Lung (tissue), 13 donors: ENCODE measurements around the gene FCAR. TPM values are rescaled to one million over a fixed set of nuclear protein-coding genes. Genes with fewer than 3 reads are reported as not detected.
"Not testable (repeated sequence)": the region's sequence is repeated elsewhere in the genome, so short reads cannot be mapped to it uniquely, and the experiment has no call there.

Experiments
- ATAC-seq: fragments of 200-7000 bp; cut with Tn5 transposase; one replicate; pipeline ENCODE4 v1.9.1; 2020; ENCODE audit warnings: moderate number of reproducible peaks; ENCODE audit not compliant: insufficient read depth, low FRiP score
- DNase-seq, 3 donors: peaks; one replicate each; pipeline ENCODE4 v3.0.0-alpha.2; 2013 to 2017
- H3K27ac ChIP-seq, 2 donors: one replicate each; pipeline ENCODE4 v1.5.1; 2013; ENCODE audit warnings: mild to moderate bottlenecking in 2 of 2, moderate library complexity in 2 of 2, control low read depth in 1 of 2, inconsistent platforms in 1 of 2, low read depth in 1 of 2, low read length in 1 of 2
- H3K27me3 ChIP-seq, 3 donors: one replicate each; pipeline ENCODE4 v1.5.1; 2013; ENCODE audit warnings: low read length in 2 of 3; ENCODE audit not compliant: control insufficient read depth in 3 of 3, insufficient read depth in 3 of 3
- H3K36me3 ChIP-seq, 4 donors: one replicate each; pipeline ENCODE4 v1.5.1; 2013; ENCODE audit warnings: low read length in 4 of 4, mild to moderate bottlenecking in 1 of 4, moderate library complexity in 1 of 4; ENCODE audit not compliant: control insufficient read depth in 4 of 4, insufficient read depth in 4 of 4
- H3K4me1 ChIP-seq, 5 donors: one replicate each; pipeline ENCODE4 v1.5.1; 2013; ENCODE audit warnings: low read length in 5 of 5, mild to moderate bottlenecking in 2 of 5, moderate library complexity in 1 of 5; ENCODE audit not compliant: control insufficient read depth in 5 of 5, insufficient read depth in 5 of 5
- H3K4me3 ChIP-seq: one replicate; pipeline ENCODE4 v1.5.1; 2013; ENCODE audit warnings: mild to moderate bottlenecking, control low read depth, moderate library complexity
- H3K9ac ChIP-seq, 2 donors: one replicate each; pipeline ENCODE4 v1.5.1; 2013; ENCODE audit warnings: low read length in 2 of 2, control low read depth in 1 of 2; ENCODE audit not compliant: insufficient read depth in 1 of 2
- H3K9me3 ChIP-seq, 4 donors: one replicate each; pipeline ENCODE4 v1.5.1; 2013; ENCODE audit warnings: low read length in 3 of 4, mild to moderate bottlenecking in 1 of 4, moderate library complexity in 1 of 4; ENCODE audit not compliant: control insufficient read depth in 4 of 4, insufficient read depth in 3 of 4
- WGBS, 2 donors: extraction: QIAGEN DNeasy Blood & Tissue Kit; methylation state at CpG; one replicate each; pipeline ENCODE4 v1.1.7; 2013; 5-methylcytosine and 5-hydroxymethylcytosine counted together
- polyA plus RNA-seq, 2 donors: library from polyadenylated mRNA; stranded (reverse); fragments of 200-250 nt; gene quantifications; one replicate each; pipeline ENCODE4 v1.2.1, GENCODE V29; 2013
- small RNA-seq: library from RNA; depleted of rRNA; stranded (forward); fragments of <200 nt; gene quantifications from one replicate; pipeline ENCODE3, GENCODE V24; 2014; ENCODE audit warnings: low replicate concordance
- total RNA-seq, 2 donors: library from RNA; depleted of rRNA in 1 of 2; stranded (reverse); fragments of >200 nt in 1 of 2; gene quantifications; one replicate each; pipeline ENCODE4 v1.2.1, GENCODE V29; 2014 to 2021
- TF ChIP-seq, protein P1 (sequence below): IDR thresholded peaks from 2 replicates; pipeline ENCODE4 v1.5.1; 2012; ENCODE audit warnings: mild to moderate bottlenecking; ENCODE audit errors: control extremely low read depth, extremely low read depth
- donor health status: control.
- donor health status: control.
- donor health status: Bipolar disorder and iron deficiency.
- donor health status: healthy.
- donor health status: DM: yes; HTN: yes; CAD: no.

The FCAR gene
- total and polyA plus RNA-seq, 4 donors: 0.35 to 57.5 (median 12.0) TPM

- no peak for DNase-seq
- H3K27me3 ChIP-seq: no peaks in the 10 kb centered on the region
- 96 to 97% methylated on average over 2 of the region's 2 CpGs for WGBS, 2 donors
These were observed 54.3 kb downstream of the FCAR start for GRCh38 chr19:54928299-54928698.

GRCh38 chr19:54937926-54938325 lies 63.9 kb downstream of the FCAR start:
- 46 to 67% methylated on average over 9 of the region's 9 CpGs for WGBS, 2 donors
- ATAC-seq (no peak), DNase-seq (no peak)
- no peak overlapping the region for H3K27ac ChIP-seq
- no peak overlapping the region for H3K9ac ChIP-seq
- H3K36me3 ChIP-seq: no peaks in the 10 kb centered on the region
- H3K9me3 ChIP-seq: peaks cover 0 to 2% (median 0%) of the 10 kb centered on the region in 4 donors
- H3K4me1 ChIP-seq: no peaks in the 10 kb centered on the region
- H3K27me3 ChIP-seq: peaks cover 0 to 3% (median 0%) of the 10 kb centered on the region in 3 donors
- TF ChIP-seq, protein P1, sequence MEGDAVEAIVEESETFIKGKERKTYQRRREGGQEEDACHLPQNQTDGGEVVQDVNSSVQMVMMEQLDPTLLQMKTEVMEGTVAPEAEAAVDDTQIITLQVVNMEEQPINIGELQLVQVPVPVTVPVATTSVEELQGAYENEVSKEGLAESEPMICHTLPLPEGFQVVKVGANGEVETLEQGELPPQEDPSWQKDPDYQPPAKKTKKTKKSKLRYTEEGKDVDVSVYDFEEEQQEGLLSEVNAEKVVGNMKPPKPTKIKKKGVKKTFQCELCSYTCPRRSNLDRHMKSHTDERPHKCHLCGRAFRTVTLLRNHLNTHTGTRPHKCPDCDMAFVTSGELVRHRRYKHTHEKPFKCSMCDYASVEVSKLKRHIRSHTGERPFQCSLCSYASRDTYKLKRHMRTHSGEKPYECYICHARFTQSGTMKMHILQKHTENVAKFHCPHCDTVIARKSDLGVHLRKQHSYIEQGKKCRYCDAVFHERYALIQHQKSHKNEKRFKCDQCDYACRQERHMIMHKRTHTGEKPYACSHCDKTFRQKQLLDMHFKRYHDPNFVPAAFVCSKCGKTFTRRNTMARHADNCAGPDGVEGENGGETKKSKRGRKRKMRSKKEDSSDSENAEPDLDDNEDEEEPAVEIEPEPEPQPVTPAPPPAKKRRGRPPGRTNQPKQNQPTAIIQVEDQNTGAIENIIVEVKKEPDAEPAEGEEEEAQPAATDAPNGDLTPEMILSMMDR: no peak
- H3K4me3 ChIP-seq: no peak overlapping the region

More at GRCh38 chr19:54928299-54928698, 54.3 kb downstream of the FCAR start:
- no peaks in the 10 kb centered on the region for H3K36me3 ChIP-seq
- no peak overlapping the region for H3K4me3 ChIP-seq
- ATAC-seq: no peak
- no peaks in the 10 kb centered on the region for H3K4me1 ChIP-seq
- TF ChIP-seq, protein P1: no peak
- H3K9me3 ChIP-seq: peaks cover 0 to 12% (median 5%) of the 10 kb centered on the region in 4 donors
- H3K27ac ChIP-seq: no peak overlapping the region
- no peak overlapping the region for H3K9ac ChIP-seq

GRCh38 chr19:54938906-54939305 lies 64.9 kb downstream of the FCAR start:
- H3K9ac ChIP-seq: no peak overlapping the region
- DNase-seq (no peak), ATAC-seq (no peak)
- no peaks in the 10 kb centered on the region for H3K4me1 ChIP-seq
- no peaks in the 10 kb centered on the region for H3K36me3 ChIP-seq
- peaks cover 0 to 2% (median 0%) of the 10 kb centered on the region in 4 donors for H3K9me3 ChIP-seq
- 72 to 88% methylated on average over 11 of the region's 11 CpGs for WGBS, 2 donors
- TF ChIP-seq, protein P1: no peak
- H3K4me3 ChIP-seq: no peak overlapping the region
- H3K27ac ChIP-seq: no peak overlapping the region
- peaks cover 0 to 3% (median 0%) of the 10 kb centered on the region in 3 donors for H3K27me3 ChIP-seq

DNA sequence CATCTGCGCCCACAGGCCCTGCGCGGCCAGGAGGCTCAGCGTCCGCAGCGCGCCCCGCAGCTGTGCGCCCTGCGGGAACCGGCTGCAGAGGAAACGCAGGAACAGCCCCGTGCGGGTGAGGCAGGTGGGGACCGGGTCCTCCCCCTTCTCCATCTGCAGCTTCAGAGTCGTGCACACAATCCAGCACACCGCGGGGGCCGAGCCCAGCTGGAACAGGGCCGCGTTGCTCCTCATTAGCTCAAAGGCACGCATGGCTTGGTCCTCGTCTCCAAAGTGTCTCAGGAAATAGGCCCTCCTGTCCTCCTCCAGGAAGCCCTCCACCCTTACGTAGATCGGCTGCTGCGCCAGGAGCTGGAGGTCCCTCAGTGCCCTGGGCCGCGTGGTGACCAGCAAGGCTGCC lies 65.5 kb downstream of the FCAR start:
- H3K4me3 ChIP-seq, H3K9ac ChIP-seq, H3K4me1 ChIP-seq, H3K27me3 ChIP-seq, H3K9me3 ChIP-seq, DNase-seq, H3K27ac ChIP-seq, H3K36me3 ChIP-seq, ATAC-seq: not testable (repeated sequence)
- WGBS, 2 donors: 84 to 91% methylated on average over 5 to 15 of the region's 28 CpGs

Small RNA genes lying within 50 kb of the gene (small RNA-seq; reads per million reads assigned to genes)
- not detected for gene RNU6-222P

Other genes starting within 250 kb of the FCAR start
- gene LILRB1, start 243.8 kb upstream of the FCAR start, total RNA-seq: 10 to 100 TPM in 1 of 2 donors, 1 to 10 TPM in 1; 5.1 to 33.3 TPM
- gene LILRB1, start 243.8 kb upstream of the FCAR start, polyA plus RNA-seq: 10 to 100 TPM in 1 of 2 donors, 1 to 10 TPM in 1; 8.1 to 90.5 TPM
- gene LILRB4, start 211.2 kb upstream of the FCAR start, total RNA-seq: 10 to 100 TPM in 1 of 2 donors, 1 to 10 TPM in 1; 8.0 to 29.3 TPM
- 100 to 1,000 TPM in 1 of 2 donors, 1 to 10 TPM in 1; 8.7 to 153 TPM for gene LILRB4, start 211.2 kb upstream of the FCAR start, polyA plus RNA-seq
- not detected for gene KIR3DL3, start 149.8 kb upstream of the FCAR start, total RNA-seq
- gene KIR3DL3, start 149.8 kb upstream of the FCAR start, polyA plus RNA-seq: not detected
- under 1 TPM in 1 of 2 donors, not detected in 1; 0.15 TPM for gene KIR2DL3, start 135.7 kb upstream of the FCAR start, total RNA-seq
- under 1 TPM; 0.11 to 0.14 TPM for gene KIR2DL3, start 135.7 kb upstream of the FCAR start, polyA plus RNA-seq
- gene KIR2DL1, start 104.4 kb upstream of the FCAR start, total RNA-seq: under 1 TPM in 1 of 2 donors, not detected in 1; 0.46 TPM
- under 1 TPM; 0.14 to 0.16 TPM for gene KIR2DL1, start 104.4 kb upstream of the FCAR start, polyA plus RNA-seq
- under 1 TPM in 1 of 2 donors, not detected in 1; 0.77 TPM for gene KIR2DL4, start 70.6 kb upstream of the FCAR start, total RNA-seq
- under 1 TPM; 0.10 to 0.63 TPM for gene KIR2DL4, start 70.6 kb upstream of the FCAR start, polyA plus RNA-seq
- gene KIR3DL1, start 57.8 kb upstream of the FCAR start, total RNA-seq: under 1 TPM in 1 of 2 donors, not detected in 1; 0.64 TPM
- under 1 TPM; 0.16 to 0.18 TPM for gene KIR3DL1, start 57.8 kb upstream of the FCAR start, polyA plus RNA-seq
- under 1 TPM in 1 of 2 donors, not detected in 1; 0.28 TPM for gene KIR2DS4, start 41.6 kb upstream of the FCAR start, total RNA-seq
- under 1 TPM; 0.06 to 0.31 TPM for gene KIR2DS4, start 41.6 kb upstream of the FCAR start, polyA plus RNA-seq
- under 1 TPM in 1 of 2 donors, not detected in 1; 0.09 TPM for gene KIR3DL2, start 23.8 kb upstream of the FCAR start, total RNA-seq
- gene KIR3DL2, start 23.8 kb upstream of the FCAR start, polyA plus RNA-seq: under 1 TPM in 1 of 2 donors, not detected in 1; 0.24 TPM
- 1 to 10 TPM in 1 of 2 donors, under 1 TPM in 1; 0.63 to 2.5 TPM for gene NCR1, start 31.9 kb downstream of the FCAR start, total RNA-seq
- 1 to 10 TPM in 1 of 2 donors, under 1 TPM in 1; 0.30 to 1.6 TPM for gene NCR1, start 31.9 kb downstream of the FCAR start, polyA plus RNA-seq
- gene NLRP7, start 73.3 kb downstream of the FCAR start, total RNA-seq: not detected
- gene NLRP7, start 73.3 kb downstream of the FCAR start, polyA plus RNA-seq: under 1 TPM in 1 of 2 donors, not detected in 1; 0.06 TPM
- 10 to 100 TPM; 10.5 to 41.6 TPM for gene NLRP2, start 92.1 kb downstream of the FCAR start, total RNA-seq
- gene NLRP2, start 92.1 kb downstream of the FCAR start, polyA plus RNA-seq: 10 to 100 TPM in 1 of 2 donors, 1 to 10 TPM in 1; 7.7 to 13.5 TPM
- under 1 TPM; 0.28 to 0.52 TPM for gene GP6, start 164.0 kb downstream of the FCAR start, total RNA-seq
- gene GP6, start 164.0 kb downstream of the FCAR start, polyA plus RNA-seq: 1 to 10 TPM in 1 of 2 donors, under 1 TPM in 1; 0.28 to 1.5 TPM
- gene RDH13, start 188.9 kb downstream of the FCAR start, total RNA-seq: 10 to 100 TPM; 17.5 to 30.5 TPM
- gene RDH13, start 188.9 kb downstream of the FCAR start, polyA plus RNA-seq: 10 to 100 TPM in 1 of 2 donors, 1 to 10 TPM in 1; 9.2 to 19.7 TPM
- 10 to 100 TPM; 19.5 to 49.0 TPM for gene EPS8L1, start 201.6 kb downstream of the FCAR start, total RNA-seq
- 10 to 100 TPM; 24.6 to 61.8 TPM for gene EPS8L1, start 201.6 kb downstream of the FCAR start, polyA plus RNA-seq
- gene PPP1R12C, start 243.4 kb downstream of the FCAR start, total RNA-seq: 100 to 1,000 TPM in 1 of 2 donors, 10 to 100 TPM in 1; 47.4 to 163 TPM
- 100 to 1,000 TPM; 108 to 114 TPM for gene PPP1R12C, start 243.4 kb downstream of the FCAR start, polyA plus RNA-seq